ENCODE data around the gene MROH9. TPM values are rescaled to one million over a fixed set of nuclear protein-coding genes. Genes with fewer than 3 reads are reported as not detected.

Gene MROH9
- total RNA-seq, 3 donors from 2014 or later (not counting 1 experiment from before 2014, with no cell fraction given), result not detected

DNA sequence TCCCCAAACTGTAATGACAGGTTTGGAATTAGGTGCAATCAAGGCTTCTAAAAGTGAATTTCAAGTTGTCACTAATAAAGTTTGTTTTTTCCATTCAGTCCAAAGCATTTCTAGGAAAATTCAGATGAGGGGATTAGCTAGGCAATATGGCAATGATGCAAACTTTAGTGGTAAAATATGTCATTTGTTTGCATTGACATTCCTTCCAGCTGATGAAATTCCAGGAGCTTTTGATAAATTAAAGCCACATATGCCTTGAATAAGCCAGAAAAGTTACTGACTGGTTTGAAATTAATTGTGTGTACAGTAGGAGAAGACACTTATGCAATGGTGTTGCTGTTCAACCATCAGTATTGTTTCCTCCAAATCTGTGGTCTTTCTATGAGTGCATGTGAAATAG lies 57.8 kb downstream of the MROH9 start:
- Mint-ChIP-seq H3K4me3 (no peak overlapping the region), H3K9me3 (no peaks in the 10 kb centered on the region)
- ATAC-seq, result no peak

DNA sequence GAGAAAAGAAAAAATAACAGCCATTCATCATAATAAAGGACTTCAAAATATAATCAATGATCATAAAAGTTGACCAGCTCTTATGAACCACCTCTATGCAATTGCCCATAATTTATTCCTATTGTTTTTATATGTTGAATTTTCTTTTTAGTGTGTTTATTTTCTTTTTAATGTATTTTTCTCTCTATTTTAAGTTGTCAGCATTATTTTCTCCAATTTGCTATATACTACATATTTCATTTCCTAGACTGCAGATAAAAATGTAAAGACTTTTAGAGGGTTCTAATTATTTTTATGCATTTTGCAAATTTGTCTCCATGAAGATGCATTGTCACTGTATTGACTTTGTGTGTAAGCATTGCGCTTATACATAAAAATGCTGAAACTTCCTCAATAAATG lies 58.4 kb downstream of the MROH9 start:
- ATAC-seq, result no peak
- H3K27me3 Mint-ChIP-seq (ENCODE audit: low read depth in 2 of 2), result no peaks in the 10 kb centered on the region
- H3K27ac ChIP-seq (ENCODE audit: low read length), result no peak overlapping the region
- no peaks in the 10 kb centered on the region for H3K36me3 Mint-ChIP-seq
- TF ChIP-seq, protein P1, sequence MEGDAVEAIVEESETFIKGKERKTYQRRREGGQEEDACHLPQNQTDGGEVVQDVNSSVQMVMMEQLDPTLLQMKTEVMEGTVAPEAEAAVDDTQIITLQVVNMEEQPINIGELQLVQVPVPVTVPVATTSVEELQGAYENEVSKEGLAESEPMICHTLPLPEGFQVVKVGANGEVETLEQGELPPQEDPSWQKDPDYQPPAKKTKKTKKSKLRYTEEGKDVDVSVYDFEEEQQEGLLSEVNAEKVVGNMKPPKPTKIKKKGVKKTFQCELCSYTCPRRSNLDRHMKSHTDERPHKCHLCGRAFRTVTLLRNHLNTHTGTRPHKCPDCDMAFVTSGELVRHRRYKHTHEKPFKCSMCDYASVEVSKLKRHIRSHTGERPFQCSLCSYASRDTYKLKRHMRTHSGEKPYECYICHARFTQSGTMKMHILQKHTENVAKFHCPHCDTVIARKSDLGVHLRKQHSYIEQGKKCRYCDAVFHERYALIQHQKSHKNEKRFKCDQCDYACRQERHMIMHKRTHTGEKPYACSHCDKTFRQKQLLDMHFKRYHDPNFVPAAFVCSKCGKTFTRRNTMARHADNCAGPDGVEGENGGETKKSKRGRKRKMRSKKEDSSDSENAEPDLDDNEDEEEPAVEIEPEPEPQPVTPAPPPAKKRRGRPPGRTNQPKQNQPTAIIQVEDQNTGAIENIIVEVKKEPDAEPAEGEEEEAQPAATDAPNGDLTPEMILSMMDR (IDR thresholded peaks at IDR 0.05), result no peak
- H3K27me3 ChIP-seq (ENCODE audit: control insufficient read depth, insufficient read depth, low read length), result no peaks in the 10 kb centered on the region
- no peak overlapping the region for H3K4me3 ChIP-seq (ENCODE audit: low read length)
- intact Hi-C loops (cut with micrococcal nuclease), result no loop called here
- WGBS (ENCODE audit: insufficient coverage), result 91% methylated on average over 1 of the region's 1 CpG
- no peak for DNase-seq
- no peaks in the 10 kb centered on the region for H3K36me3 ChIP-seq (ENCODE audit: control insufficient read depth, insufficient read depth, low read length)
- no peaks in the 10 kb centered on the region for H3K4me1 ChIP-seq (ENCODE audit: control insufficient read depth, insufficient read depth, low read length)
- H3K9me3 Mint-ChIP-seq, result no peaks in the 10 kb centered on the region
- no peak overlapping the region for H3K27ac Mint-ChIP-seq
- H3K4me1 Mint-ChIP-seq, result no peaks in the 10 kb centered on the region
- H3K4me3 Mint-ChIP-seq, result no peak overlapping the region
- no peaks in the 10 kb centered on the region for H3K9me3 ChIP-seq (ENCODE audit: control insufficient read depth, insufficient read depth, low read length)

More for the DNA sequence above, 57.8 kb downstream of the MROH9 start:
- H3K27me3 ChIP-seq (ENCODE audit: control insufficient read depth, insufficient read depth, low read length), result no peaks in the 10 kb centered on the region
- intact Hi-C loops (cut with micrococcal nuclease), result no loop called here
- no peak for DNase-seq
- H3K36me3 ChIP-seq (ENCODE audit: control insufficient read depth, insufficient read depth, low read length), result no peaks in the 10 kb centered on the region
- no peak overlapping the region for H3K4me3 ChIP-seq (ENCODE audit: low read length)
- H3K27ac ChIP-seq (ENCODE audit: low read length), result no peak overlapping the region
- TF ChIP-seq, protein P1 (IDR thresholded peaks at IDR 0.05), result no peak
- Mint-ChIP-seq H3K27me3 (ENCODE audit: low read depth in 2 of 2) (no peaks in the 10 kb centered on the region), H3K27ac (no peak overlapping the region), H3K36me3 (no peaks in the 10 kb centered on the region), H3K4me1 (no peaks in the 10 kb centered on the region)
- no peaks in the 10 kb centered on the region for H3K4me1 ChIP-seq (ENCODE audit: control insufficient read depth, insufficient read depth, low read length)
- no peaks in the 10 kb centered on the region for H3K9me3 ChIP-seq (ENCODE audit: control insufficient read depth, insufficient read depth, low read length)

DNA sequence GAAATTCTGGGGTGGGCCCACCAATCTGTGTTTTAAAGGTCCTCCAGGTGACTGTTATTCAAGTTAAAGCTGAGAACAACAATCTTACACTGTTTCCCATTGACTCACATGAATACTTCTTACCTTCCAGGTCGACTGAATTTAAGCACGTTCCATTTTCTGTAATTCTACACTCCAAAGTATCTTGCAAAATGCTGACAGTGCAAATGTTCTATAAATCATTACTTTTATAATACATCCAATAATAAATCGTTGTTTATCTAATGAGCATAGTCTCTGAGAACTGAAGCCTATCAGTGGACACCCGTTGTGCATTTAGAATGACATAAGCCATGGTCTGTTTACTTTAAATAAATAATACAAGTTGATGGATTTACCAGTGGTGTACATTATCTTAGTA lies 79.5 kb downstream of the MROH9 start:
- Mint-ChIP-seq H3K27ac (no peak overlapping the region), H3K4me1 (no peaks in the 10 kb centered on the region), H3K36me3 (no peaks in the 10 kb centered on the region), H3K9me3 (peaks cover 3 to 8% of the 10 kb centered on the region in 2 donors), H3K27me3 (ENCODE audit: low read depth in 2 of 2) (no peaks in the 10 kb centered on the region), H3K4me3 (no peak overlapping the region)
- intact Hi-C loops (cut with micrococcal nuclease), result no loop called here
- H3K9me3 ChIP-seq (ENCODE audit: control insufficient read depth, insufficient read depth, low read length), result peaks cover 3% of the 10 kb centered on the region
- DNase-seq (no peak), ATAC-seq (no peak)
- H3K4me1 ChIP-seq (ENCODE audit: control insufficient read depth, insufficient read depth, low read length), result no peaks in the 10 kb centered on the region
- H3K27me3 ChIP-seq (ENCODE audit: control insufficient read depth, insufficient read depth, low read length), result no peaks in the 10 kb centered on the region
- H3K4me3 ChIP-seq (ENCODE audit: low read length), result no peak overlapping the region
- H3K36me3 ChIP-seq (ENCODE audit: control insufficient read depth, insufficient read depth, low read length), result no peaks in the 10 kb centered on the region
- no peak overlapping the region for H3K27ac ChIP-seq (ENCODE audit: low read length)
- TF ChIP-seq, protein P1 (IDR thresholded peaks at IDR 0.05), result no peak
- WGBS (ENCODE audit: insufficient coverage), result 78% methylated on average over 4 of the region's 4 CpGs

DNA sequence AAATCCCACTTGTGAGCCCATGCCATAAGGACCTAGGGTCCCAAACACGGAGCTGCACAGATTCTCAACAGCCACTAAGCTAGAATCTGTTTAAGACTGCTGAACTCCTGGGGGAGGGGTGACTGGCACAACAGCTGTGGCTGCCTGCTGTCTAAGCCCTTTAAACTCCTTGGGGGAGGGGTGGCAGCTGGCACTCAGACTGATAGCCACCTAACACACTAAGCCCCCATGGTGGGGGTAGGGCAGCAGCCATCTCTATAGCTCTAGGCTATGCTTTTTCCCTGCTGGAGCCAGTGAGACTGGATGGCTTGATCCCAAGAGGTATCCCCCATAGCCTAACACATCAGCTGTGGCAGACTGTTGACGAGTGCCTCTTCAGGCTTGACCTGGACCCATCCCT lies 82.1 kb downstream of the MROH9 start:
- Mint-ChIP-seq H3K4me1 (no peaks in the 10 kb centered on the region), H3K27me3 (ENCODE audit: low read depth in 2 of 2) (no peaks in the 10 kb centered on the region), H3K9me3 (peaks cover 3 to 10% of the 10 kb centered on the region in 2 donors), H3K36me3 (no peaks in the 10 kb centered on the region), H3K27ac (no peak overlapping the region), H3K4me3 (no peak overlapping the region)
- WGBS (ENCODE audit: insufficient coverage), result 87% methylated on average over 2 of the region's 2 CpGs
- intact Hi-C loops (cut with micrococcal nuclease), result no loop called here
- Histone ChIP-seq H3K4me3 (ENCODE audit: low read length) (no peak overlapping the region), H3K36me3 (ENCODE audit: control insufficient read depth, insufficient read depth, low read length) (no peaks in the 10 kb centered on the region), H3K27ac (ENCODE audit: low read length) (no peak overlapping the region), H3K9me3 (ENCODE audit: control insufficient read depth, insufficient read depth, low read length) (peaks cover 3% of the 10 kb centered on the region), H3K4me1 (ENCODE audit: control insufficient read depth, insufficient read depth, low read length) (no peaks in the 10 kb centered on the region), H3K27me3 (ENCODE audit: control insufficient read depth, insufficient read depth, low read length) (no peaks in the 10 kb centered on the region)
- TF ChIP-seq, protein P1 (IDR thresholded peaks at IDR 0.05), result no peak
- DNase-seq (no peak), ATAC-seq (no peak)

Data from natural killer cell (primary cell).